Stimulated activated naive CD8-positive, alpha-beta T cell treated with anti-CD3 and anti-CD28 coated beads, Interleukin-15, Interleukin-2, amounts not matched to agents 100 U/mL and 50 U/mL, for 24 hours (primary cell): Measurements from ENCODE around the gene DPP10.
"Not testable (repeated sequence)": the region's sequence is repeated elsewhere in the genome, so short reads cannot be mapped to it uniquely, and the experiment has no call there.

Experiments used
- ATAC-seq: fragments of 150-1000 bp; cut with Tn5 transposase; one replicate; pipeline ENCODE4 v1.10.0; 2021
- DNase-seq: peaks from one replicate; pipeline ENCODE4 v3.0.0; 2021

The DPP10 gene

DNA sequence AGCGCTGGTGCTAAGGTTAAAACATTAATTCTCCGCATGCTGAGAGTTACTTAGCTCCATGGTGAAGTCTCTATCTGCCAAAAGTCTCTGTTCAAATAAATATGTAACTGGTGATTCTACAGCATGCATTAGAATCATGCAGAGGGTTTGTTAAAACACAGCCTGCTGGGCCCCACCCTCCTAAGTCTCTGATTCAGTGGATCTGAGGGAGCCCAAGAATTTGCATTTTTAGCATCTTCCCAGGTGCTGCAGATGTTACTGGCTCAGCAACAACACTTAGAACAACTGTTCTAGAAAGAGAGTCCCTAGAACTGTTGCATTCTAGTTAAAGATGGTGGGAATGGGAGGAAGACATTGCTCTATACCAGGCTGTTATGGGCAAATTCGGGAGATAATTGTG is 73.4 kb downstream of the DPP10 start:
- DNase-seq = no peak

DNA sequence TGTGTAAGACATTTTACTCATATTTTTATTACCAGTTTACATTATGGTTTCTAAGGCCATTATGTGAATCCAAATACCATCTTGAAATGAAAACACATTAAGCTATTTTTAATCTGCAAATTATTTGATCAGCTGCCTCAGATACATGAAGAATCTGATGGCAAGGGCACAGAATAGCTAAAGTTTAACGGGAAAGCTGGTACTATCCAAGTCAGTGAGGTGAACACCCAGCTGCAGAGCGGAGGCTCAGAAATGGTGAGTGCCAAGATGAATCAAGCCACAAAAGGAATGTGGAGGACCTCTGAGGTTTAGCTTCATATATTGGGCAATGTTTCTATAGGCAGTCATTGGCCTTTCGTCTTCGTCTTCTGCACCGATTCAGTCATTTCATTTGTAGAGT is 75.1 kb downstream of the DPP10 start:
- no peak for DNase-seq
- ATAC-seq = no peak

More for the DNA sequence above, 73.4 kb downstream of the DPP10 start:
- no peak for ATAC-seq

DNA sequence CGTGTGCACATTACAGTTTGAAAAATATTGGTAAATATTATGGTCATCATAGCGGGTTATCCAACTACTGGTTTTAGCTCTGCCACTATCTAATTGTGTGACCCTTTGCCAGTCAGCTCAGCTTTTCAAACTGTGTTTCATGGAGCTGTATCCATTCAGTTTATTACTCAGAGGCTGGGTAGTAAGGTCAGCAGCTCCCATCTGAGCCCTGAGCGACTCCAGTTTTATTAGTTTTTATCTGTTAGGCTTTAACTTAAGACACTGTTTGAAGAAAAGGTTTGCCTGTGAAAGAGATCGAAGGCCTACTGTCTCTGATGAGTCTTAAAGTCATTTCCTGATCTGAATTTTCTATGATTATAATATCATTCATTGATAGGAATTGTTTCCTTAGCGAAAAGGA is 76.3 kb downstream of the DPP10 start:
- ATAC-seq = no peak
- no peak for DNase-seq

DNA sequence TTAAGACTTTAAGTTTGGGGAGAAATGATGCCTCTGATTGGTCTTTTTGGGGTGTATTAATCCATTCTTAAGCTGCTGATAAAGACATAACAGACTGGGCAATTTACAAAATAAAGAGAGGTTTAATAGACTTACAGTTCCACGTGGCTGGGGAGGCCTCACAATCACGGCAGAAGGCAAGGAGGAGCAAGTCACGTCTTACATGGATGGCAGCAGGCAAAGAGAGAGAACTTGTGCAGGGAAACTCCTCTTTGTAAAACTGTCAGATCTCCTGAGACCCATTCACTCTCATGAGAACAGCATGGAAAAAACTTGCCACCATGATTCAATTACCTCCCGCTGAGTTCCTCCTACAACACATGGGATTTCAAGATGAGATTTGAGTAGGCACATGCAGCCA is 80.2 kb downstream of the DPP10 start:
- not testable (repeated sequence) for DNase-seq, ATAC-seq

DNA sequence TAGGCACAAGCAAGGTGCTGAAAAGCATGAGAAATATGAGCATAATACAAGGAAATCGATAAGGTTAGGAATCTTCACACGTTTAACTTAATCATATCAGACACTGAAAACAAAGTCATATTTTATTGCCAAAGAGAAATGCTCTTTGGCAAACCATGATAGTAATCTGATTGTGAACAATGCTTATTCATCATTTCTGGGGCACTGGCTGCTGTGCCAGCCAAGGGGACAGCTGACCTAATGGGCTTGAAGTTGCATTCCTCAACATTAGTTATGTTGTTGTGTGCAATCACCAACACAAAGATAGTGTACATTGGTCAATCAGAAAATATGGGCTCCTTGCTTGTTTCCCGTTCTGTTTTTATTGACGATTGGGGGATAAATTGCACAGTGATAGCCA is 83.5 kb downstream of the DPP10 start:
- ATAC-seq (no peak), DNase-seq (no peak)

GRCh38 chr2:114526841-114527240 is 84.4 kb downstream of the DPP10 start:
- no peak for DNase-seq
- no peak for ATAC-seq

DNA sequence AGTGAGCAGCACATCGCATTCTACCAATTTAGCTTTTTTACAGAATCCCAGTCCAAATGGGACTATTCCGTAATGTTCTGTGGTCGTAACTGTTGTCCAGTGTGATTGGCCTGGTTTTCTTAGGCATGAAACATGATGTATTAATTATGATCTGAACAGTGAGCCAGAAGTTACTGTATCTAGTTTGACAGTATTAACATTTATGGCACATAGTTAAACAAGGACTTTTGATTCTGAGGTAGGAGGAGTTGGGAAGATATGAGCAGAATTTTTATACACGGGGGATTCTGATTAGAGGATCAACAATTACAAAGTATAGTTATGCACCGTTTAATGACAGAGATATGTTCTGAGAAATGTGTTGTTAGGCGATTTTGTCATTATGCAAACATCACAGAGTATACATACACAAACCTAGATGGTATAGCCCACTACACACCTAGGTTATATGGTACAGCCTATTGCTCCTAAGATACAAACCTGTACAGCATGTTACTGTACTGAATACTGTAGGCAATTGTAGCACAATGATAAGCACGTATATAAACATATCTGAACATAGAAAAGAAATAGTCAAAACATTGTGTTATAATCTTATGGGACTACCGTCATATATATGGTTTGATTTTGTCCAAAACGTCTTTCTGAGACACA is 85.0 kb downstream of the DPP10 start:
- ATAC-seq (no peak), DNase-seq (no peak)

DNA sequence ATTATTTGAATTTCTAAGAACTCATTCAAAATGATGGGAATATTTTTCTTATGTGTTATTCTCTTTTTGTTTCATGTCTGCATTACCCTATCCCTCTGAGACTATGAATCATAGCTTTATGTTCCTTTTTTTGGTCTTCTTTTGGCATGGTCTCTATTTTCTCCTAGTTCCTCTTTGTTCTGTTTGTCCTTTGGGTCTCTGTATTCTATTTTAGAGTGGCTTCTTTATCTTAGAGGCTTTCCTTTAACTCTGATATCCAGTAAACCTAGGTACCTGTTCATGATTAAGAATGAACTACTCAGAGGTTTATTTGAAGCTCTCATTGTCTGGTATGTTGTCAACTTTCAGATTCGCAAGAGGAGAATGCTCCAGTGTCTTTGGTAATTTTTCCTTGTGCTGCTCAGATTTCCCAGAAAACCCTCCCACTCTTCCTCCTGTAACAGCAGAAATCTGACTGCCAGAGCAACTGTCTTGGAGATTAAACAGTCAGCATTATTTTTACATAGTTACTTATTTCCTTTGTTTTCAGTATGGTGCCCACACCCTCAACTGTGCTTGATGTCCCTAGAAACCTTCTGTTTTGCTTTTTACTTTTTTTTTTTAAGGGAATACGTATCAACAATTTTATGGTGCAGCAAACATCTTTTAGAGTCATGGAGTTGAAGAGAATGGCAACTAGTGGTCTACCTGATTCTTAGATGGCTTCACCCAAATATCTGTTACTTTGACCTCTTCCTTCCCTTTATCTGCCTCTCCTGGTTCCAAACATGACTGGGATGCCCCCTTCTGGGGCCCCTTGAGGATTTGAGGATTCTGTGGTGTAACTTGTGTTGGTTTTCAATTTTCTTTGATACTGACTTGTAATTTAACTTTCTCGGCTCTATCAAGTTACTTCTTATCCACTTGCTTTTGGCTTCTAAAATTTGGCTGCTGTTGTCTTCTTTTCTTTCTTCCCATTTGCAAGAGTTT is 92.0 kb downstream of the DPP10 start:
- ATAC-seq = no peak
- no peak for DNase-seq

GRCh38 chr2:114537777-114538176 is 95.3 kb downstream of the DPP10 start:
- DNase-seq (no peak), ATAC-seq (no peak)

GRCh38 chr2:114542695-114543094 is 100.3 kb downstream of the DPP10 start:
- no peak for ATAC-seq
- DNase-seq = no peak

- DNase-seq = no peak
- ATAC-seq = no peak
Measured at GRCh38 chr2:114543236-114543766, 100.9 kb downstream of the DPP10 start.

DNA sequence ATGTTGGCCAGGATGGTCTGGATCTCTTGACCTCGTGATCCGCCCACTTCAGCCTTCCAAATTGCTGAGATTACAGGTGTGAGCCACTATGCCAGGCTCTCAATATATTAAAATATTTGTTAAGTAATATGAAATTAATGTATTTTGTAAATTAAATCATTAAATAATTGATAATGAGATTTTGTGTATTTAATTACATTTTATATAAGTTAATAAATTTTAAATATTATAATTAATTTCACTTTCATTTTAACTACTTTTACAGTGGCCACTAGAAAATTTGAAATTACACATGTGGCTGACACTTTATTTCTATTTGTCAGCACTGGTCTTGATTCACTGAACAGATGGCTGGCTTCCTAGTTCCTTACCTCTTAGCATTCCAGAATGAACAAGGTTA is 102.6 kb downstream of the DPP10 start:
- ATAC-seq (no peak), DNase-seq (no peak)

- ATAC-seq (no peak), DNase-seq (no peak)
Measured at GRCh38 chr2:114546531-114546930, 104.1 kb downstream of the DPP10 start.

DNA sequence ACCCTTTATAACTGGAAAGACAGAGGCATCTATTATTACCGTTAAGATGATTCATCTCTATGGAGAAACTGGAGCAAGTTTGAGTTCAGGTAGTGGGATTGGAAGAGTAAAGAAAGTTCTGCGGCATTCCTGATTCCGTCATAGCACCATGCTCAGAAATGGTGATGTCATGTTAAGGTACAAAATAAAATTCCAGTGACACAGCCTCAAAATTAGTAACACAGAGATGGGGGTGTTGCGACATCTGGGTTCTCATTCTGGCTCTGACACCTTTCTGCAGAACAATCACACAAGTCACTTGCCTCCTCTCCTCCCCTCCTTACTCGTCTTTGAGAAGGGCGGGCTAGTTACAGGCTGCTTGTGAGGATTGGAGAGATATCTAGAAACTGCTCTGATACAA is 105.7 kb downstream of the DPP10 start:
- no peak for ATAC-seq
- no peak for DNase-seq

DNA sequence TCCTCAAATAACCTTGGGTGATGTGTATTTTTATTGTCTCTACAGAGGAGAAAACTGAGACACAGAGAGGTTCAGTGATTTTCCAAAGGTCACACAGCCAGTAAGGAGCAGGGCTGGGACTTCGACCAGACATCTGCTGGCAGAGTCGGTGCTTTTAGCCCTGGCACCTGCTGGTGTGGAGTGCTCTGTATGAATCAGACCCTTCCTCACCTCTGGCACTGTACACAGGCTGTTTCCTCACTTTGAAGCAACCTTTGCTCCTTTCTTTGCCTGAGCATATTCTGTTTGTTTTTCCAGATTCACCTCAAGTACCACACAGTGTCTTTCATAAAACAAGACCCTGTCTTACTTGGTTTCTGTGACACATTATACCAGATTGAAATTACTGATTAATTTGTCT is 107.9 kb downstream of the DPP10 start:
- DNase-seq = no peak

DNA sequence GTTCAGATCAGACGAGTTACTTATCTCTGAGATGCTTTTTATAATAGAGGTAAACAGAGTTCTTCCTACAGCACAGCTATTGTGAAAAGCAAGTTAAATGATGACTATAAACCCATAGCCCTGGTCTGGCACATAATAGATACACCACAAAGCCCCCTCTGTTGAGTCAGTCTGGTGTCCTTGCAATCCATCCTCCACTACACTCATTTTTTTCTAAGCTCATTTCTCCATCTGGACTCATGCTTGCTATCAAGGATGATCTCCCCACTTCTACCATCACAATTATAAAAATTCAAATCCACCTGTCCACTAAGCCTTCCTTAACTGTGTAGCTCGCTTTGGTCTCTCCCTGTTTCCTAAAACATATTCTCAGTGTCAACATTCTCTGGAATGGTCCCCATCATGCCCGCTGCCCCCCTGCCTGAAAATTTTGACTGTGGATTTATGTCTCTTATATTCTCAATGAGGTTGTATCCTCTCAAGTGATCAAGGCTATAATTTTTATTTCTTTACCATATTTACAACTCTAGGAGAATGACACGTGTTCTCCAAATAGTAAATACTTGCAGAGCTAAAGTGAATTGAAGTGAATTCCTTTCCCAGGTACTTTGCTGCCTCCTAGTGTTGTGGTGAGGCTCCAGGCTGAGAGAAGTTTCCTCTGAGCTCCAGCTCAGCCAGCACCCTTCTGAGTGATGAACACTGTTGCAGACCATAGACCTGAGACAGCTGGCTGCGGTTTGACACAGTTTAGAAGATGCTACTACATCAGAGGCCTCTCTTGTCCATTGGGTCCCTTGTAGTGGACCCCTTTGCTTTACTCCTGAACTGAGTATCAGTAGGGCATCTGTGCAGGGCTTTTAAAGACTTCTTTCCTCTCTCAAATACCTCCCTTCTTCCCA is 108.7 kb downstream of the DPP10 start:
- no peak for ATAC-seq

More for the DNA sequence above, 107.9 kb downstream of the DPP10 start:
- no peak for ATAC-seq

DNA sequence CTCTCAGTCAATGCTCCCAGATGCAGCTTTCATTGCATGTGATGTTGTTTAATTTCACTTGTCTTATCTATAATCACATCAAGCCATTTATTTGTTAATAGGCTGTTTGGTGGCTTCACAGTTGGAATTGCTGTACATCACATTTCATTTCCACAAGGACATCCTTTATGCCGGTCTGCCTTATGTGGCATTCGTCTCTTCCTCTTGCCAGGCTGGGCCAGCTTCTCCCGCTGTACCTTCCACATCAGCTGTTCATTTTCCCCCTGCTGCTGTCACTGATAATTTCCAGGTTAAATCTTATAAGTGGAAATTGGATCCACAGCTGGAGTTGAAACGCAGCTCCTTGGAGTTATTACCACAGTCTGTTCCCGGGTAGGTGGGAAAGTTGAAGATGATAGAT is 110.6 kb downstream of the DPP10 start:
- ATAC-seq (no peak), DNase-seq (no peak)

More for the DNA sequence above, 108.7 kb downstream of the DPP10 start:
- DNase-seq = peak; percentile 14

- no peak for ATAC-seq
- DNase-seq = no peak
Measured at GRCh38 chr2:114569166-114569565, 126.7 kb downstream of the DPP10 start.

DNA sequence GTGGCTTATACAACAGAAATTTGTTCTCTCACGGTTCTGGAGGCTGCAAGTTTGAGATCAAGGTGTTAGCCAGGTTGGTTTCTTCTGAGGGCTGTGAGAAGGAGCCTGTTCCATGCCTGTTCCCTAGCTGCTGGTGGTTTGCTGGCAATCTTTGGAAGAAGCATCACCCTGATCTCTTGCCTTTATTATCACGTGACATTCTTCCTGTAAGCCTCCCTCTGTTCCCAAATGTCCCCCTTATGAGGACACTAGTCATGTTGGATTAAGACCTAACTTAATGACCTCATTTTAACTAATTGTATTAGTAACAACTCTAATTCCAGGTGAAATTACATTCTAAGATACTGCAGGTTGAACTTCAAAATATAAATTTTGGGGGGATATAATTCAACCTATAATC is 135.2 kb downstream of the DPP10 start:
- DNase-seq (no peak), ATAC-seq (no peak)

DNA sequence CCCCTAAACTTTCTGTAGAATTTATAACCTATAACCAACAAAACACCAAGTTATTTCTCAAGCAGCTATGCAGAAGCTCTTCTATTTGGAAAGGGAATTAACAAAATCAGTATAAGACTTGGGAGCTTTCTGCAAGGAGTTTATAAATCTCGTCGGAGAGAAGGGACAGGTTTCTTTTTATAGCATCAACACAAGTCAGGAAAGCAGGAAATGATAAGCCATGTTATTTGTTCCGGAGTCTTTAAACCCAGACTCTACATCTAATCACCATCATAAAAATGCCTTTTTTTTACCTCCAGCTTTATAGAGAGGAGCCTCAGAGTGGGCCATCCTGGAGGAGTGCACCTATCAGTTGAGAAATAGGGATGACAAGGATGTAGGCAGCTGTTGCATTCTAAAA is 137.1 kb downstream of the DPP10 start:
- ATAC-seq (no peak), DNase-seq (no peak)

DNA sequence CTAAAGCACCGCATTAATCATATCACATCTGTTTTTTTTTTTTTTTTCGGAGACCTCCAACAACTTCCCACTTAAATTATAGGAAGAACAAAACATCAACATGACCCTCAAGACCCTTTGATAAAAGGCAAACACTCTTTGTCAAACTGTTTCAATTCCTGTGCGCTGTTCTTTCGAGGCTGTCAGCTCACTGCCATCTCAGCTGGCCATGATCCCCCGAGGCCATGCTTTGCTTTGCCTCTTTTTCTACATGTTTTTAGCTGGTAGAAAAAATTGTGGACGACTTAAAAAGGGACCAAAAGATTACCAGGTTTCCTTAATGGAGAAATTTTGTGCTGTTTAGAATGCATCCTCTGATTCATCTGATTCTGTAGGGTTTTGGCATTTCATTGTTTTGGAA is 138.2 kb downstream of the DPP10 start:
- no peak for ATAC-seq
- no peak for DNase-seq

- ATAC-seq (no peak), DNase-seq (no peak)
Measured at GRCh38 chr2:114598329-114598728, 155.9 kb downstream of the DPP10 start.
